Breast epithelium (tissue), 4 donors: ENCODE measurements around the gene CACNB3. TPM values are rescaled to one million over a fixed set of nuclear protein-coding genes. Genes with fewer than 3 reads are reported as not detected.
"Not testable (repeated sequence)": the region's sequence is repeated elsewhere in the genome, so short reads cannot be mapped to it uniquely, and the experiment has no call there.

Experiments used
- DNase-seq, 2 donors: peaks; one replicate each; pipeline ENCODE4 v3.0.0-alpha.2; 2019; ENCODE audit warnings: low spot score in 2 of 2
- H3K27ac ChIP-seq, 2 donors: fragments of 200-600 bp; sonication (generic) in 1 of 2; one replicate each; pipeline ENCODE4 v1.5.1; 2016 to 2019; ENCODE audit warnings: mild to moderate bottlenecking in 1 of 2
- H3K27me3 ChIP-seq, 2 donors: fragments of 200-600 bp; sonication (generic) in 1 of 2; one replicate each; pipeline versions ENCODE4 v1.5.1 to v1.6.0; 2017 to 2019; ENCODE audit warnings: control low read depth in 1 of 2, mild to moderate bottlenecking in 1 of 2
- H3K36me3 ChIP-seq: fragments of 200-600 bp; one replicate; pipeline ENCODE4 v1.5.1; 2019
- H3K4me1 ChIP-seq, 2 donors: fragments of 200-600 bp; sonication (generic); one replicate each; pipeline ENCODE4 v1.5.1; 2016 to 2019; ENCODE audit warnings: control low read depth in 1 of 2
- H3K4me3 ChIP-seq, 3 donors: fragments of 200-600 bp; sonication (generic); 1 replicate in 2 of 3; 2 replicates in 1 of 3; pipeline ENCODE4 v1.5.1; 2016 to 2019; ENCODE audit warnings: mild to moderate bottlenecking in 3 of 3, moderate library complexity in 2 of 3
- H3K9me3 ChIP-seq, 2 donors: fragments of 200-600 bp; sonication (generic) in 1 of 2; one replicate each; pipeline ENCODE4 v1.5.1; 2016 to 2019; ENCODE audit warnings: control low read depth in 1 of 2
- CTCF ChIP-seq, 3 donors: fragments of 450-650 bp; IDR thresholded peaks; one replicate each; pipeline ENCODE4 v1.5.1; 2016 to 2017; ENCODE audit warnings: antibody characterized with exemption in 3 of 3, mild to moderate bottlenecking in 3 of 3, moderate library complexity in 3 of 3
- POLR2A ChIP-seq: fragments of 450-650 bp; IDR thresholded peaks from one replicate; pipeline ENCODE4 v1.6.1; 2016; ENCODE audit warnings: antibody characterized with exemption, mild to moderate bottlenecking, moderate library complexity
- POLR2AphosphoS5 ChIP-seq, 3 donors: sonication (generic); formaldehyde crosslinking; IDR thresholded peaks; one replicate each; pipeline ENCODE4 v1.6.1; 2017; ENCODE audit warnings: antibody characterized with exemption in 3 of 3
- intact Hi-C: fragments of 100-400 bp; cut with DNase I; formaldehyde crosslinking; loops from one replicate; pipeline ENCODE4 v1.15.1; 2023; ENCODE audit warnings: low total_unique reads
- total RNA-seq, 3 donors: library from RNA; depleted of rRNA; stranded (reverse); fragments of >200 nt; gene quantifications; one replicate each; pipeline ENCODE4 v1.1.0, GENCODE V29; 2016

The CACNB3 gene
- total RNA-seq, 3 donors from 2014 or later = 4.0 to 17.0 (median 10.8) TPM

DNA sequence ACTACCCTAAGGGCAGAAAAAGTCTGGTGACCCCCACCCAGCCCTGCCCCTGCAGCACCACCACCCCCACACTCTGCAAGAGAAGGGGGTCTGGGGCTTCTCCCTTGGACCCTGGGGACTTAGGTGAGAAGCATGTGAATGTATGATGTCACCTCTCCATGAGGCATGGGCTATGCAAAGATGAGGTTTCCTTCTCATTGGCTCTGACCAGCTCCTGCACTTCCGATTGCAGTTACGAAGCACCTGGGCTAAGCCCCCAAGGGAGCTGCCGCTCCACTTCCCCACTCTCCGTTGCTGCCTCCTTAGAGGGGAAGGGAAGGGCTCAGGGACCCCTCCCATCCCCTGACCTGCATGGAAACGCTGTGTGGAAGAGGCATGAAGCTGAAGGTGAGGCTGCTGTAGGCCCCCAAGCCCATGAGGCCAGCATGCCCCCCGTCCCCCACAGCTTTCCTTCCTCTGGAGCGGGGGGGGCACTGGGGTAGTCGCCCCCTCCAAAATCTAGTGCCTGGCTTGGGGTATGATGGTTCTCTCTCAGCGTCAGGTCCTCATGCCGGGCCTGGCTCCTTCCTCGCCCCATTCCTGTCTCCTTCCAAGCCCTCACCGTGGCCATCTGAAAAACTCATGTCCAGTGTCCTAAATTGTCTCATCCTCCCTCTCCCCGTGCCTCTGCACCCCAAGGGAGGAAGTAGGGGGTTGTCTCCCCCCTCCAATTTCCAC is 39.1 kb downstream of the CACNB3 start:
- Histone ChIP-seq H3K9me3 (no peaks in the 10 kb centered on the region), H3K36me3 (no peaks in the 10 kb centered on the region), H3K27ac (no peak overlapping the region), H3K4me1 (no peaks in the 10 kb centered on the region), H3K27me3 (no peaks in the 10 kb centered on the region), H3K4me3 (no peak overlapping the region)
- TF ChIP-seq POLR2AphosphoS5 (IDR thresholded peaks at IDR 0.05) = no peak
- TF ChIP-seq CTCF (IDR thresholded peaks at IDR 0.05) = no peak
- no peak for TF ChIP-seq POLR2A
- intact Hi-C loops = no loop called here
- no peak for DNase-seq

- Histone ChIP-seq H3K9me3 (no peaks in the 10 kb centered on the region), H3K27ac (no peak overlapping the region), H3K27me3 (no peaks in the 10 kb centered on the region), H3K4me1 (no peaks in the 10 kb centered on the region), H3K36me3 (no peaks in the 10 kb centered on the region), H3K4me3 (no peak overlapping the region)
- intact Hi-C loops = no loop called here
- TF ChIP-seq POLR2A (no peak), CTCF (IDR thresholded peaks at IDR 0.05) (no peak), POLR2AphosphoS5 (IDR thresholded peaks at IDR 0.05) (no peak)
- DNase-seq = no peak
These were observed 39.7 kb downstream of the CACNB3 start for GRCh38 chr12:48858043-48858442.

- no peaks in the 10 kb centered on the region for H3K27me3 ChIP-seq
- intact Hi-C loops = no loop called here
- TF ChIP-seq POLR2A = no peak
- TF ChIP-seq CTCF (IDR thresholded peaks at IDR 0.05) = no peak
- TF ChIP-seq POLR2AphosphoS5 (IDR thresholded peaks at IDR 0.05) = no peak
- H3K9me3 ChIP-seq = no peaks in the 10 kb centered on the region
- H3K4me3 ChIP-seq = no peak overlapping the region
- no peak overlapping the region for H3K27ac ChIP-seq
- H3K36me3 ChIP-seq = no peaks in the 10 kb centered on the region
- H3K4me1 ChIP-seq = peaks cover 0 to 5% of the 10 kb centered on the region in 2 donors
- no peak for DNase-seq
These were observed 41.3 kb downstream of the CACNB3 start for GRCh38 chr12:48859607-48860006.

GRCh38 chr12:48860236-48860635 is 41.9 kb downstream of the CACNB3 start:
- peaks cover 3 to 12% of the 10 kb centered on the region in 2 donors for H3K4me1 ChIP-seq
- H3K36me3 ChIP-seq, H3K4me3 ChIP-seq, H3K9me3 ChIP-seq, intact Hi-C loops, DNase-seq, H3K27me3 ChIP-seq, H3K27ac ChIP-seq: not testable (repeated sequence)

DNA sequence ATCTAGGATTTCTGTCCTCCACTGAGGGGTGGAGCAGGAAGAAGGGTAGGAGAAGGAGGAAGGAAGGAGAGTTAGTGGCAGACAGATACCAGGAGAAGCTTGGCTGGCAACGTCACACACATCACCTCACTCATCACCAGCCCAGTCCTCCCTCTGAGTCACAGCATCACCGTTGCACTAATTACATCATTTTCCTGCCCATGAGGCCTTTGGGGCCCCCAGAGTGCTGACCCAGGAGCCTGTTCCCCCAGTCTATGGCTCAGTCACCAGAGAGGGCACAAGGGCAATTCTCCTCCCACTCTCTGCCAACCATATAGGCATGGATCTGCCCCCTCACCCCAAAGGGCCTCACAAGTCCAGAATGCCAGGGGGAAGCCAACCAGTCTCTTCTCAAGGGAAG is 42.8 kb downstream of the CACNB3 start:
- H3K4me1 ChIP-seq = peaks cover 5 to 14% of the 10 kb centered on the region in 2 donors
- H3K27ac ChIP-seq = no peak overlapping the region
- no peak for DNase-seq
- intact Hi-C loops = no loop called here
- no peaks in the 10 kb centered on the region for H3K36me3 ChIP-seq
- no peak for TF ChIP-seq POLR2AphosphoS5 (IDR thresholded peaks at IDR 0.05)
- no peak for TF ChIP-seq POLR2A
- TF ChIP-seq CTCF (IDR thresholded peaks at IDR 0.05) = no peak
- no peaks in the 10 kb centered on the region for H3K27me3 ChIP-seq
- H3K4me3 ChIP-seq = no peak overlapping the region
- H3K9me3 ChIP-seq = no peaks in the 10 kb centered on the region
